ENCODE results near the gene COL17A1.

DNA sequence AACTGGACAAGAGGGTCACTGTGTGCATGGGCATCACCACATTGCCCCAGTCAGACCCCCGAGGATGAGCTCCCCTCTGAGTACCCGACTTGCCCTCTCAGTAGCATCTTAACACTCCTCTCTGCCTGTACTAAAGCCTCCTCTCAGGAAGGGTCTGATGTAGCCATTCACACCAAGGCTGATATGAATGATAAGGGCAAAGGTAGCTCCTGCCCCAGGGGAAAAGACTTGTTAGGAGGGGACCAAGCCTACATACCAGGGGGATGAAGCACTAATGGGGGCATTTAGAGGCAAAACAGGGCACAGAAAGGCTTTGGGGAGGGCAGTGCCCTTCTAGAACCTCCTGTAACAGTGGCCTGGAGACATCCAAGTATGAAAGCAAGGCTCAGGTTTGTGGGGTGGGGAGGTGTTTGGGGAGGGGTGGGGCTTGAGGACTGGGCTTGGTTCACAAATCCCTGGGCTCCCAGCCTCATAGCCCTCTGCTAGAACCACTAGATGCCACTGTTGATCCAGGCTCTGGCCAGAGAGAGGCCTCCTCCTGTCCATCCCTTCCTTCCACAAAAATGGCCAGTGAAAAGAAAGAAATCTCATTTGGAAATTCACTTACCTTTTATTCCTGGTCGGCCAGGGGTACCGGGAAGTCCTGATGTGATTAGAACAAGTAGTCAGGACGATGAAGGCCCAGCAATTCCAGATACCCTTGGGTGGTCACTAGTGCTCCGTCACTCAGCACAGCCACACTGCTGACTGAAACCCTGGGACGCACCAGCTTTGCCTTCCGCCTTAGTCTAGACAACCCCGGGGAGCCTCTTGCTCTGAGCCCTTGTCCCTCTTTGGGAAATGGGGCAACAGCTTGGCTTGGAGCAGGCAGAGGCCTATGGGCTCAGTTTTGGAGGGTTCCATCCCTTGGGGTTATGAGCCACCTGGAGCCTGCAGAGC lies 40.3 kb downstream of the COL17A1 start:
- TF ChIP-seq, protein P1, sequence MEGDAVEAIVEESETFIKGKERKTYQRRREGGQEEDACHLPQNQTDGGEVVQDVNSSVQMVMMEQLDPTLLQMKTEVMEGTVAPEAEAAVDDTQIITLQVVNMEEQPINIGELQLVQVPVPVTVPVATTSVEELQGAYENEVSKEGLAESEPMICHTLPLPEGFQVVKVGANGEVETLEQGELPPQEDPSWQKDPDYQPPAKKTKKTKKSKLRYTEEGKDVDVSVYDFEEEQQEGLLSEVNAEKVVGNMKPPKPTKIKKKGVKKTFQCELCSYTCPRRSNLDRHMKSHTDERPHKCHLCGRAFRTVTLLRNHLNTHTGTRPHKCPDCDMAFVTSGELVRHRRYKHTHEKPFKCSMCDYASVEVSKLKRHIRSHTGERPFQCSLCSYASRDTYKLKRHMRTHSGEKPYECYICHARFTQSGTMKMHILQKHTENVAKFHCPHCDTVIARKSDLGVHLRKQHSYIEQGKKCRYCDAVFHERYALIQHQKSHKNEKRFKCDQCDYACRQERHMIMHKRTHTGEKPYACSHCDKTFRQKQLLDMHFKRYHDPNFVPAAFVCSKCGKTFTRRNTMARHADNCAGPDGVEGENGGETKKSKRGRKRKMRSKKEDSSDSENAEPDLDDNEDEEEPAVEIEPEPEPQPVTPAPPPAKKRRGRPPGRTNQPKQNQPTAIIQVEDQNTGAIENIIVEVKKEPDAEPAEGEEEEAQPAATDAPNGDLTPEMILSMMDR (conservative IDR thresholded peaks at IDR 0.05; ENCODE audit: low read depth, low read length), result peak; percentile 40
- no peak for TF ChIP-seq EZH2 (IDR thresholded peaks at IDR 0.05; ENCODE audit: borderline replicate concordance, low read depth, low read length, poor library complexity, severe bottlenecking)
